ENCODE measurements around the gene NSD2.

GRCh38 chr4:1869530-1870327 is 1.5 kb upstream of the NSD2 start:
- no peak for TF ChIP-seq CTCF (IDR thresholded peaks at IDR 0.05; ENCODE audit: low read depth, low read length)
- no peak for TF ChIP-seq POLR2A (IDR thresholded peaks at IDR 0.05; ENCODE audit: extremely low read depth, insufficient read length)
- no peak for TF ChIP-seq MAX (IDR thresholded peaks at IDR 0.05; ENCODE audit: low read depth, low read length)
